Vagina (tissue), 2 donors: ENCODE results near the gene CENPN.

Source experiments
- CTCF ChIP-seq, 3 experiments: fragments of 450-650 bp in 2 of 3; fragments of 200-600 bp in 1 of 3; sonication (generic) in 1 of 3; IDR thresholded peaks; one replicate each; pipeline ENCODE4 v1.5.1; 2017 to 2019; ENCODE audit warnings: antibody characterized with exemption in 3 of 3, mild to moderate bottlenecking in 2 of 3, moderate library complexity in 2 of 3
- POLR2A ChIP-seq, 2 donors: fragments of 450-650 bp; IDR thresholded peaks; one replicate each; pipeline ENCODE4 v1.6.1; 2017; ENCODE audit warnings: antibody characterized with exemption in 2 of 2, mild to moderate bottlenecking in 2 of 2, moderate library complexity in 2 of 2

- TF ChIP-seq CTCF (IDR thresholded peaks at IDR 0.05) (no peak), POLR2A (IDR thresholded peaks at IDR 0.05) (no peak)
Measured at GRCh38 chr16:81073560-81074330, 66.7 kb downstream of the CENPN start.
